ENCODE results near the gene PLK5. TPM values are rescaled to one million over a fixed set of nuclear protein-coding genes. Genes with fewer than 3 reads are reported as not detected.

The PLK5 gene
- total RNA-seq, 1 experiment from 2014 or later, result not detected

DNA sequence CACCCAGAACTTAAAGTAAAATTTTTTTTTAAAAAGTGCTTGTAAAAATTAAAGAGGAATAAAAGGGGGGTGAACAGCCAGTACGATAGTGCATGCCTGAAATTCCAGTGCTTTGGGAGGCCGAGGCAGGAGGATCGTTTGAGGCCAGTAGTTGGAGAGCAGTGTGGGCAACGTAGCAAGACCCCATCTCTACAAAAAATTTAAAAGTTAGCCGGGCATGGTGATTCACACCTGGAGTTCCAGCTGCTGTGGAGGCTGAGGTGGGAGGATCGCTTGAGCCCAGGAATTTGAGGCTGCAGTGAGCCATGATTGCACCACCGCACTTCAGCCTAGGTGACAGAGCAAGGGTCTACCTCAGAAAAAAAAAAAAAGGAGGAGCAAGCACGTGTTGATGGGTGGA, 18.9 kb upstream of the PLK5 start:
- Histone ChIP-seq H3K4me3 (ENCODE audit: low read depth, low read length, poor library complexity, severe bottlenecking) (no peak overlapping the region), H3K9me3 (ENCODE audit: low read depth, low read length, poor library complexity, severe bottlenecking) (no peaks in the 10 kb centered on the region), H3K27me3 (replicated peaks; ENCODE audit: insufficient read depth, low read depth, low read length, poor library complexity) (no peaks in the 10 kb centered on the region), H3K4me1 (ENCODE audit: insufficient read depth, low read length, poor library complexity, severe bottlenecking) (peaks cover 19% of the 10 kb centered on the region), H3K27ac (ENCODE audit: low read depth, low read length, poor library complexity, severe bottlenecking) (no peak overlapping the region), H3K36me3 (ENCODE audit: insufficient read depth, low read length, poor library complexity, severe bottlenecking) (no peaks in the 10 kb centered on the region)
- CTCF ChIA-PET, result no interaction called here
- POLR2A ChIA-PET (ENCODE audit: low non-redundant PET), result no interaction called here
- TF ChIP-seq, protein P1, sequence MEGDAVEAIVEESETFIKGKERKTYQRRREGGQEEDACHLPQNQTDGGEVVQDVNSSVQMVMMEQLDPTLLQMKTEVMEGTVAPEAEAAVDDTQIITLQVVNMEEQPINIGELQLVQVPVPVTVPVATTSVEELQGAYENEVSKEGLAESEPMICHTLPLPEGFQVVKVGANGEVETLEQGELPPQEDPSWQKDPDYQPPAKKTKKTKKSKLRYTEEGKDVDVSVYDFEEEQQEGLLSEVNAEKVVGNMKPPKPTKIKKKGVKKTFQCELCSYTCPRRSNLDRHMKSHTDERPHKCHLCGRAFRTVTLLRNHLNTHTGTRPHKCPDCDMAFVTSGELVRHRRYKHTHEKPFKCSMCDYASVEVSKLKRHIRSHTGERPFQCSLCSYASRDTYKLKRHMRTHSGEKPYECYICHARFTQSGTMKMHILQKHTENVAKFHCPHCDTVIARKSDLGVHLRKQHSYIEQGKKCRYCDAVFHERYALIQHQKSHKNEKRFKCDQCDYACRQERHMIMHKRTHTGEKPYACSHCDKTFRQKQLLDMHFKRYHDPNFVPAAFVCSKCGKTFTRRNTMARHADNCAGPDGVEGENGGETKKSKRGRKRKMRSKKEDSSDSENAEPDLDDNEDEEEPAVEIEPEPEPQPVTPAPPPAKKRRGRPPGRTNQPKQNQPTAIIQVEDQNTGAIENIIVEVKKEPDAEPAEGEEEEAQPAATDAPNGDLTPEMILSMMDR (conservative IDR thresholded peaks at IDR 0.05; ENCODE audit: low read depth, low read length), result no peak
- no peak for TF ChIP-seq EZH2 (IDR thresholded peaks at IDR 0.05; ENCODE audit: borderline replicate concordance, low read depth, low read length, poor library complexity, severe bottlenecking)
- no peak for DNase-seq (ENCODE audit: low spot score)
- intact Hi-C loops (cut with micrococcal nuclease; ENCODE audit: unreplicated experiment), result no loop called here
- no TSS peak for BruUV-seq (replicated peaks)

DNA sequence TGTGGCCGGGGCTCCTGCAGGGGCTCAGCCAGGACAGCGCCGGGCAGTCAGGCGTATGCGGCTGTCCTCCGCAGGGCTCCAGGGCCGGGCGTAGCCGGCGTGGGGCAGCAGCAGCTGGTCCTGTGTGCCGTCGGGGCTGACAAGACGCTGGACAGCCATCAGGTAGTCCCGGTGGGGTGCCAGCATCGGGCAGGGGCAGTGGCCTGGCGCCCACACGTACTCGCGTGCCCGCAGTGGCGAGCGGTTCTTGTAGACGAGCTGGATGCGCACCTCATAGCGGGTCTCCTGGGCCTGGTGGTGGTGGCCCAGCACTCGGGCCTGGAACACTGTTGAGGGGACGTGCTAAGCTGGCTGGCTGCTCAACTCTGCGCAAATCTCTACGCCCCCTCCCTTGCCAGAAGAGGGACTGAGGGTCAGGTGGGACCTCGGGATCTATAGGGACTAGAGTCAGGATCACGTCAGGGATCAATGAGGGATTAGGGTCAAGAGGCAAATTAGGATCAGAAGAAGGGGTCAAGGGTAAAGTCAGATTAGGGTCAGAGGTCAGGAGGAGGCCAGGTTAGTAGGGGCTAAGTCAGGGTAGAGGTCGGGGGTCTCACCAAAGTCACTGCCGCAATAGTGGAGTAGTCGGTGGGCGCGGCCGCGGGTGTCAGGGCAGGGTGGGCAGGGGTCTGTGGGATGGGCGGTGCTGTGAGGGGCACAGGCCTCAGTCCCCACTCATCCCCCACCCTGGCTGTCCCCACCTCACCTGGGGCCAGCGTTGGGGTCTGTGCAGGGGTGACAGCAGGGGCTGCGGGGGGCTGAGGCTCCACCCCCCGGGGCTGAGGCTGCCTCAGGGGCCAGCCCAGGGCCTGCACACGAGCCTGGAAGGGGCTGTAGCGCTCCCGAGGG, 17.6 kb upstream of the PLK5 start:
- no peak for DNase-seq (ENCODE audit: low spot score)
- Histone ChIP-seq H3K36me3 (ENCODE audit: insufficient read depth, low read length, poor library complexity, severe bottlenecking) (no peaks in the 10 kb centered on the region), H3K27ac (ENCODE audit: low read depth, low read length, poor library complexity, severe bottlenecking) (no peak overlapping the region), H3K27me3 (replicated peaks; ENCODE audit: insufficient read depth, low read depth, low read length, poor library complexity) (no peaks in the 10 kb centered on the region), H3K9me3 (ENCODE audit: low read depth, low read length, poor library complexity, severe bottlenecking) (no peaks in the 10 kb centered on the region), H3K4me1 (ENCODE audit: insufficient read depth, low read length, poor library complexity, severe bottlenecking) (peaks cover 27% of the 10 kb centered on the region), H3K4me3 (ENCODE audit: low read depth, low read length, poor library complexity, severe bottlenecking) (no peak overlapping the region)
- BruUV-seq (replicated peaks), result no TSS peak
- no peak for TF ChIP-seq EZH2 (IDR thresholded peaks at IDR 0.05; ENCODE audit: borderline replicate concordance, low read depth, low read length, poor library complexity, severe bottlenecking)
- TF ChIP-seq, protein P1 (conservative IDR thresholded peaks at IDR 0.05; ENCODE audit: low read depth, low read length), result no peak
- POLR2A ChIA-PET (ENCODE audit: low non-redundant PET), result no interaction called here
- intact Hi-C loops (cut with micrococcal nuclease; ENCODE audit: unreplicated experiment), result no loop called here
- CTCF ChIA-PET, result interaction anchor here (0.6 kb wide), 1 partner anchor 156 kb away, joined by 11 read pairs; no protein-coding TSS in a partner anchor

DNA sequence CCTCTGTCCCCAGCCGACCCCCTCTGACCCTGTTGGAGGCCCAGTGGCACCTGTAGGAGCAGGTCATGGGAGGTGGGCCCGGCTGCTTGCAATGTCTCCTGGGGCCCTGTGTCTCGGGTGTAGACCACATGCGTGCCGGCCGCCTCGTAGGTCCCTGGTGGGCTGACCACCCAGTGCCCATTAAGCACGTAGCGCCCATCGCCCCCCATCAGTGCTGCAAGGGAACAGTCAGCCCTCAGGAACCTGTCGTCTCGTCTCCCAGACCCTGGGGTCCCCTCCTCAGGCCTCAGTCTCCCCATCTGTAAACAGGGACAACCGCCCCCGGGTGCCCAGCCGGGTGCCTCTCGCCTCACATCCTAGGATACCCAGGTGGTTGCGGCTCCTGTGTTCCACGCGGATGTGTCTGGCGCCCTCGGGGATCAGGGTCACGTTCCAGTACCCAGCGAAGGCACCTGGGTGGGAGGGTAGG, 16.7 kb upstream of the PLK5 start:
- no peaks in the 10 kb centered on the region for H3K36me3 ChIP-seq (ENCODE audit: insufficient read depth, low read length, poor library complexity, severe bottlenecking)
- H3K27me3 ChIP-seq (replicated peaks; ENCODE audit: insufficient read depth, low read depth, low read length, poor library complexity), result no peaks in the 10 kb centered on the region
- CTCF ChIA-PET, result no interaction called here
- peak overlapping the region; percentile 93 for H3K27ac ChIP-seq (ENCODE audit: low read depth, low read length, poor library complexity, severe bottlenecking)
- intact Hi-C loops (cut with micrococcal nuclease; ENCODE audit: unreplicated experiment), result no loop called here
- TF ChIP-seq EZH2 (IDR thresholded peaks at IDR 0.05; ENCODE audit: borderline replicate concordance, low read depth, low read length, poor library complexity, severe bottlenecking), result no peak
- TF ChIP-seq, protein P1 (conservative IDR thresholded peaks at IDR 0.05; ENCODE audit: low read depth, low read length), result no peak
- no TSS peak for BruUV-seq (replicated peaks)
- POLR2A ChIA-PET (ENCODE audit: low non-redundant PET), result no interaction called here
- no peaks in the 10 kb centered on the region for H3K9me3 ChIP-seq (ENCODE audit: low read depth, low read length, poor library complexity, severe bottlenecking)
- peaks cover 27% of the 10 kb centered on the region for H3K4me1 ChIP-seq (ENCODE audit: insufficient read depth, low read length, poor library complexity, severe bottlenecking)
- no peak for DNase-seq (ENCODE audit: low spot score)
- no peak overlapping the region for H3K4me3 ChIP-seq (ENCODE audit: low read depth, low read length, poor library complexity, severe bottlenecking)

Measured in A673 (cell line).